Trophoblast cell (in vitro differentiated cells and primary cell): ENCODE measurements around the gene SPRED3.

Experiments used
- DNase-seq, 2 donors: peaks; one replicate each; pipeline ENCODE4 v3.0.0-alpha.2; 2016
- H2AFZ ChIP-seq: 2 replicates; pipeline ENCODE4 v1.6.1; 2013; ENCODE audit warnings: low read length, moderate library complexity, mild to moderate bottlenecking; ENCODE audit not compliant: insufficient read depth, poor library complexity
- H2AK5ac ChIP-seq: 2 replicates; pipeline ENCODE4 v1.6.1; 2013; ENCODE audit warnings: mild to moderate bottlenecking, low read length
- H2BK120ac ChIP-seq: 2 replicates; pipeline ENCODE4 v1.6.1; 2013; ENCODE audit warnings: low read length, mild to moderate bottlenecking, moderate library complexity; ENCODE audit not compliant: insufficient read depth, poor library complexity
- H2BK12ac ChIP-seq: 2 replicates; pipeline ENCODE4 v1.6.1; 2013; ENCODE audit warnings: mild to moderate bottlenecking, low read length, moderate library complexity
- H2BK5ac ChIP-seq: 2 replicates; pipeline ENCODE4 v1.6.1; 2013; ENCODE audit warnings: low read length, low read depth, moderate library complexity, mild to moderate bottlenecking; ENCODE audit not compliant: poor library complexity
- H3K14ac ChIP-seq: 2 replicates; pipeline ENCODE4 v1.6.1; 2013; ENCODE audit warnings: mild to moderate bottlenecking, low read length
- H3K18ac ChIP-seq: 2 replicates; pipeline ENCODE4 v1.6.1; 2013; ENCODE audit warnings: mild to moderate bottlenecking, low read length
- H3K23ac ChIP-seq: 2 replicates; pipeline ENCODE4 v1.6.1; 2013; ENCODE audit warnings: low read length
- H3K27ac ChIP-seq: 2 replicates; pipeline ENCODE4 v1.5.1; 2013; ENCODE audit warnings: low read depth, mild to moderate bottlenecking, inconsistent platforms, low read length, moderate library complexity
- H3K27me3 ChIP-seq: 2 replicates; pipeline ENCODE4 v1.6.1; 2013; ENCODE audit warnings: inconsistent platforms, mild to moderate bottlenecking, low read length, moderate library complexity; ENCODE audit not compliant: insufficient read depth
- H3K36me3 ChIP-seq, 2 experiments: 1 replicate in 1 of 2; 2 replicates in 1 of 2; pipeline ENCODE4 v1.6.1; 2013; ENCODE audit warnings: low read length in 2 of 2, mild to moderate bottlenecking in 2 of 2, moderate library complexity in 1 of 2; ENCODE audit not compliant: insufficient read depth in 2 of 2, control insufficient read depth in 1 of 2
- H3K4ac ChIP-seq: 2 replicates; pipeline ENCODE4 v1.6.1; 2013; ENCODE audit warnings: low read depth, mild to moderate bottlenecking, low read length, moderate library complexity
- H3K4me1 ChIP-seq, 2 experiments: 1 replicate in 1 of 2; 2 replicates in 1 of 2; pipeline ENCODE4 v1.6.1; 2013; ENCODE audit warnings: low read length in 2 of 2, mild to moderate bottlenecking in 2 of 2, moderate library complexity in 1 of 2; ENCODE audit not compliant: insufficient read depth in 2 of 2, control insufficient read depth in 1 of 2
- H3K4me2 ChIP-seq: 2 replicates; pipeline ENCODE4 v1.6.1; 2013; ENCODE audit warnings: inconsistent platforms, mild to moderate bottlenecking, low read length, moderate library complexity
- H3K4me3 ChIP-seq: 2 replicates; pipeline ENCODE4 v1.5.1; 2013; ENCODE audit warnings: mild to moderate bottlenecking, low read depth, low read length, inconsistent platforms
- H3K79me1 ChIP-seq: one replicate; pipeline ENCODE4 v1.6.1; 2013; ENCODE audit warnings: low read length
- H3K79me2 ChIP-seq: 2 replicates; pipeline ENCODE4 v1.6.1; 2013; ENCODE audit warnings: low read length, mild to moderate bottlenecking; ENCODE audit not compliant: control insufficient read depth, insufficient read depth, poor library complexity
- H3K9ac ChIP-seq: 2 replicates; pipeline ENCODE4 v1.6.1; 2013; ENCODE audit warnings: mild to moderate bottlenecking, low read length
- H3K9me3 ChIP-seq: 2 replicates; pipeline ENCODE4 v1.6.1; 2013; ENCODE audit warnings: low read depth, mild to moderate bottlenecking, control low read depth, inconsistent platforms, low read length; ENCODE audit not compliant: insufficient read depth
- H4K12ac ChIP-seq: 2 replicates; pipeline ENCODE4 v1.6.1; 2013; ENCODE audit warnings: low read depth, mild to moderate bottlenecking, low read length, moderate library complexity
- H4K8ac ChIP-seq: 2 replicates; pipeline ENCODE4 v1.6.1; 2013; ENCODE audit warnings: low read depth, mild to moderate bottlenecking, low read length, moderate library complexity
- H4K91ac ChIP-seq: one replicate; pipeline ENCODE4 v1.6.1; 2013; ENCODE audit warnings: low read depth, mild to moderate bottlenecking, low read length, moderate library complexity
- WGBS: extraction: QIAGEN DNeasy Blood & Tissue Kit; methylation state at CpG from one replicate; pipeline ENCODE4 v1.1.7; 2013; ENCODE audit warnings: missing lambda C conversion rate; ENCODE audit not compliant: insufficient read length, insufficient coverage; ENCODE audit errors: extremely low coverage; 5-methylcytosine and 5-hydroxymethylcytosine counted together

SPRED3 gene

DNA sequence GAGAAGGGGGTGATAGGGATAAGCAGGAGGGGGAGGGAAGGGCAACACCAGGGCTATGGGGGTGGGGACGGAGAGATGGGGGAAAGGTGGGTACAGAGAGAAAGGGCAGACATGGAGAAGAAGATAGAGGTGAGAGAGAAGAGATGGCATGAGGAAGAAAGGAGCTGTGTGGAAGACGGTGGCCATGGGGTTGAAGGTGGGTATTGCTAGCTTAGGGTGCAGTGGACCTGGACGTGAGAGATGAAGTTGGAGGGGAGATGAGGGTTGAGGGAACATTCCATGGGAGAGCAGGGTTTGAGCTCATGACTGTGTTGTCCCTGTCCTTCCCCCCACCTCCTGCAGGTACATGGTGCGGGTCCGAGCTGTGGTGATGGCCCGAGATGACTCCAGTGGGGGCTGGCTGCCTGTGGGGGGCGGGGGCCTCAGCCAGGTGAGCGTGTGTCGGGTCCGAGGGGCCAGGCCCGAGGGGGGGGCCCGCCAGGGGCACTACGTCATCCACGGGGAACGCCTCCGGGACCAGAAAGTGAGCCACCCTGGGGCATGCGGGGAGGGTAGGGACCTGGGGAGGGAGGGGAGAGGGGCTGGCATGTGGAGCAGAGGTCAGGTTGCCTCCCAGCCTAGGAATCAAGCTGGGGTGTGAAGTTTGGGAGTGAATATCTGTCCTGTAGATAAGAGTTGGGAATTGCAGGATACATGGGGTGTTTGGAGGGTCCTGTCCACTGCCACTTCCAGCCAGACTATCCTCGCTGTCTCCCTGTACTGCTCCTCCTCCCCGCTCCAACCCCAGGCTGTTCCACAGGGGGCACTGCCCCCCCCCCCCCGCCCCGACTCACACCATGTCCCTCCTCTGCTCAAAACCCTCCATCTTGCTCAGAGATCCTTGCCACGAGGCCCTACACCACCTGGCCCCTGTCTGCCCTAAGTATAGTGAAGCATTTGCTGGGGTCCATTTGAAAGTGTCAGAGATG is 1.7 kb downstream of the SPRED3 start:
- no peak overlapping the region for H4K12ac ChIP-seq
- no peaks in the 10 kb centered on the region for H3K79me2 ChIP-seq
- no peak overlapping the region for H2BK5ac ChIP-seq
- no peak overlapping the region for H3K14ac ChIP-seq
- no peaks in the 10 kb centered on the region for H3K27me3 ChIP-seq
- no peak overlapping the region for H3K4me3 ChIP-seq
- H4K8ac ChIP-seq = no peak overlapping the region
- DNase-seq = no peak
- H2BK120ac ChIP-seq = no peak overlapping the region
- peaks cover 19 to 21% of the 10 kb centered on the region in 2 experiments for H3K4me1 ChIP-seq
- peaks cover 8% of the 10 kb centered on the region for H3K79me1 ChIP-seq
- peaks cover 13 to 19% of the 10 kb centered on the region in 2 experiments for H3K36me3 ChIP-seq
- H3K9ac ChIP-seq = no peak overlapping the region
- no peak overlapping the region for H2AFZ ChIP-seq
- H3K18ac ChIP-seq = no peak overlapping the region
- H2AK5ac ChIP-seq = no peak overlapping the region
- H4K91ac ChIP-seq = no peak overlapping the region
- no peak overlapping the region for H3K27ac ChIP-seq
- WGBS = no CpG with 5 or more reads among the region's 22 CpGs
- no peak overlapping the region for H3K4me2 ChIP-seq
- no peaks in the 10 kb centered on the region for H3K9me3 ChIP-seq
- no peak overlapping the region for H2BK12ac ChIP-seq
- no peak overlapping the region for H3K23ac ChIP-seq
- H3K4ac ChIP-seq = no peak overlapping the region

GRCh38 chr19:38391911-38392464 is 3.5 kb downstream of the SPRED3 start:
- H3K4me2 ChIP-seq = no peak overlapping the region
- H3K4me1 ChIP-seq = peaks cover 19 to 21% of the 10 kb centered on the region in 2 experiments
- no peak overlapping the region for H3K18ac ChIP-seq
- DNase-seq = peak; percentile 49 to 66
- no peak overlapping the region for H4K12ac ChIP-seq
- H2BK120ac ChIP-seq = no peak overlapping the region
- H3K79me2 ChIP-seq = no peaks in the 10 kb centered on the region
- H3K27ac ChIP-seq = no peak overlapping the region
- H2AFZ ChIP-seq = no peak overlapping the region
- no peak overlapping the region for H2AK5ac ChIP-seq
- H4K91ac ChIP-seq = no peak overlapping the region
- H3K23ac ChIP-seq = no peak overlapping the region
- H3K9me3 ChIP-seq = peaks cover 4% of the 10 kb centered on the region
- H3K4me3 ChIP-seq = no peak overlapping the region
- H3K27me3 ChIP-seq = no peaks in the 10 kb centered on the region
- WGBS = no CpG with 5 or more reads among the region's 8 CpGs
- H3K14ac ChIP-seq = no peak overlapping the region
- no peak overlapping the region for H4K8ac ChIP-seq
- H3K4ac ChIP-seq = no peak overlapping the region
- H3K9ac ChIP-seq = no peak overlapping the region
- peaks cover 0 to 4% of the 10 kb centered on the region in 2 experiments for H3K36me3 ChIP-seq
- H2BK5ac ChIP-seq = no peak overlapping the region
- peaks cover 8% of the 10 kb centered on the region for H3K79me1 ChIP-seq
- no peak overlapping the region for H2BK12ac ChIP-seq

DNA sequence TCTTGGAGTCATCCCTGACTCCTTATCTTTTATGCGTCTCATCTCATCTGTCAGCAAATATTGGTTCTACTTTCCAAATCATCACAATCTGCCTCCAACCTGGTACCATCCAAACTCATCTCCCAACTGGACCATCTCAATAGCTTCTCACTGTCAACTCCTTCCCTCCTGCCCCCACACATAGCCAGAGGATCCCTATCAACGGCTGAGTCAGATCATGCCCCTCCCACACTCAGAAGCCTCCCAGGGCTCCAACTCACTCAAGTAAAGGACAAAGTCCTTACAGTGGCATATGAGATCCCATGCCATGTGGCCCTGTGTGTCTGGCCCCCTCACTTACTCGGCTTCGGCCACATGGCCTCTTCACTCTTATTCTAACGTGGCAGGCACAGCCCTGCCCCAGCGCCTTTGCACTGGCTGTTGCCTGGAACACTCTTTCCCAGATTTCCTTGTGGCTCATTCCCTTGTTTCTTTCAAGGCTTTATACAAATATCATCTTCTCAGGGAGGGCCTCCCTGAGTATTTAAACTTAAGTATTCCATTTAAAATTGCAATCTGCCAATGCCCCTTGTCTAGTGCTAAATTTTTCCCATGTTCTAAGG is 4.3 kb downstream of the SPRED3 start:
- Histone ChIP-seq H4K12ac (no peak overlapping the region), H4K91ac (no peak overlapping the region), H3K4me3 (no peak overlapping the region), H4K8ac (no peak overlapping the region), H3K14ac (no peak overlapping the region), H3K27me3 (no peaks in the 10 kb centered on the region), H3K9ac (no peak overlapping the region), H2AFZ (no peak overlapping the region), H3K4ac (no peak overlapping the region), H2BK12ac (no peak overlapping the region), H3K18ac (no peak overlapping the region), H3K36me3 (no peaks in the 10 kb centered on the region), H3K79me2 (no peaks in the 10 kb centered on the region), H2AK5ac (no peak overlapping the region), H2BK120ac (no peak overlapping the region), H2BK5ac (no peak overlapping the region), H3K23ac (no peak overlapping the region), H3K79me1 (peaks cover 6% of the 10 kb centered on the region), H3K9me3 (peaks cover 4% of the 10 kb centered on the region), H3K4me2 (no peak overlapping the region), H3K4me1 (peaks cover 11 to 15% of the 10 kb centered on the region in 2 experiments), H3K27ac (no peak overlapping the region)
- DNase-seq = no peak
- WGBS = no CpG with 5 or more reads among the region's 6 CpGs

GRCh38 chr19:38394488-38394887 is 6.0 kb downstream of the SPRED3 start:
- Histone ChIP-seq H2BK120ac (no peak overlapping the region), H4K12ac (no peak overlapping the region), H2AK5ac (no peak overlapping the region), H2BK5ac (no peak overlapping the region), H4K8ac (no peak overlapping the region), H3K27me3 (no peaks in the 10 kb centered on the region), H3K79me1 (no peaks in the 10 kb centered on the region), H3K18ac (no peak overlapping the region), H3K23ac (no peak overlapping the region), H3K9me3 (peaks cover 4% of the 10 kb centered on the region), H3K27ac (no peak overlapping the region), H3K4me2 (no peak overlapping the region), H3K4me1 (peaks cover 0 to 3% of the 10 kb centered on the region in 2 experiments), H3K36me3 (no peaks in the 10 kb centered on the region), H2BK12ac (no peak overlapping the region), H3K4me3 (no peak overlapping the region), H3K14ac (no peak overlapping the region), H3K4ac (no peak overlapping the region), H3K9ac (no peak overlapping the region), H3K79me2 (no peaks in the 10 kb centered on the region), H2AFZ (no peak overlapping the region), H4K91ac (no peak overlapping the region)
- no CpG with 5 or more reads among the region's 30 CpGs for WGBS
- peak in 1 of 2 donors; percentile 61 for DNase-seq
